ENCODE data around the gene HRH1.

Gene HRH1

GRCh38 chr3:11287404-11287803 is 133.1 kb downstream of the HRH1 start:
- no peak for DNase-seq

GRCh38 chr3:11288021-11288491 is 133.8 kb downstream of the HRH1 start:
- no peak for DNase-seq

- DNase-seq, result no peak
Observed at GRCh38 chr3:11288786-11289637, 134.7 kb downstream of the HRH1 start.

- no peak for DNase-seq
Observed at GRCh38 chr3:11289864-11290263, 135.6 kb downstream of the HRH1 start.

- DNase-seq, result no peak
Observed at GRCh38 chr3:11290743-11291680, 136.7 kb downstream of the HRH1 start.

- DNase-seq, result no peak
Observed at GRCh38 chr3:11291808-11292207, 137.5 kb downstream of the HRH1 start.

GRCh38 chr3:11297126-11297525 is 142.8 kb downstream of the HRH1 start:
- DNase-seq, result no peak

- no peak for DNase-seq
Observed at GRCh38 chr3:11300970-11301369, 146.7 kb downstream of the HRH1 start.

GRCh38 chr3:11302444-11302843 is 148.2 kb downstream of the HRH1 start:
- DNase-seq, result no peak

- no peak for DNase-seq
Observed at GRCh38 chr3:11304175-11304574, 149.9 kb downstream of the HRH1 start.

- no peak for DNase-seq
Observed at GRCh38 chr3:11305509-11305908, 151.2 kb downstream of the HRH1 start.

- no peak for DNase-seq
Observed at GRCh38 chr3:11306817-11307589, 152.7 kb downstream of the HRH1 start.

- DNase-seq, result no peak
Observed at GRCh38 chr3:11307830-11308432, 153.6 kb downstream of the HRH1 start.

GRCh38 chr3:11310258-11310657 is 156.0 kb downstream of the HRH1 start:
- DNase-seq, result no peak

- no peak for DNase-seq
Observed at GRCh38 chr3:11312166-11312565, 157.9 kb downstream of the HRH1 start.
